Glutamatergic neuron (in vitro differentiated cells): ENCODE measurements around the gene MINDY4. TPM values are rescaled to one million over a fixed set of nuclear protein-coding genes. Genes with fewer than 3 reads are reported as not detected.

Source experiments
- DNase-seq: peaks from one replicate; pipeline ENCODE4 v3.0.0; 2022
- H3K27ac Mint-ChIP-seq: one replicate; pipeline ENCODE4 v1.8.0; 2020; ENCODE audit warnings: mild to moderate bottlenecking, mixed read lengths, inconsistent platforms; ENCODE audit not compliant: unreplicated experiment
- H3K27me3 Mint-ChIP-seq: one replicate; pipeline ENCODE4 v1.8.0; 2020; ENCODE audit warnings: mild to moderate bottlenecking, moderate library complexity, mixed read lengths, inconsistent platforms; ENCODE audit not compliant: unreplicated experiment
- H3K36me3 Mint-ChIP-seq: one replicate; pipeline ENCODE4 v1.8.0; 2020; ENCODE audit warnings: mild to moderate bottlenecking, mixed read lengths, inconsistent platforms; ENCODE audit not compliant: unreplicated experiment
- H3K4me1 Mint-ChIP-seq: one replicate; pipeline ENCODE4 v1.8.0; 2020; ENCODE audit warnings: mild to moderate bottlenecking, low read depth, mixed read lengths, inconsistent platforms; ENCODE audit not compliant: unreplicated experiment
- H3K4me3 Mint-ChIP-seq: one replicate; pipeline ENCODE4 v1.8.0; 2020; ENCODE audit warnings: mild to moderate bottlenecking, mixed read lengths, inconsistent platforms; ENCODE audit not compliant: unreplicated experiment
- H3K9me3 Mint-ChIP-seq: one replicate; pipeline ENCODE4 v1.8.0; 2020; ENCODE audit warnings: mild to moderate bottlenecking, moderate library complexity, mixed read lengths, inconsistent platforms; ENCODE audit not compliant: unreplicated experiment
- total RNA-seq: library from RNA; stranded (reverse); fragmentation: NEBNext Ultra II Directional; extraction: Animal tissue kit (Norgen Biotek cat#: 25700); gene quantifications from one replicate; pipeline ENCODE4 v1.2.1, GENCODE V29; 2021; ENCODE audit not compliant: unreplicated experiment
- TF ChIP-seq, protein P1 (sequence below): fragments of 200-600 bp; sonication (generic); IDR thresholded peaks from one replicate; pipeline ENCODE4 v1.5.0; 2021; ENCODE audit not compliant: partially characterized antibody, unreplicated experiment

Gene MINDY4
- total RNA-seq, 1 donor from 2014 or later = 2.3 TPM

DNA sequence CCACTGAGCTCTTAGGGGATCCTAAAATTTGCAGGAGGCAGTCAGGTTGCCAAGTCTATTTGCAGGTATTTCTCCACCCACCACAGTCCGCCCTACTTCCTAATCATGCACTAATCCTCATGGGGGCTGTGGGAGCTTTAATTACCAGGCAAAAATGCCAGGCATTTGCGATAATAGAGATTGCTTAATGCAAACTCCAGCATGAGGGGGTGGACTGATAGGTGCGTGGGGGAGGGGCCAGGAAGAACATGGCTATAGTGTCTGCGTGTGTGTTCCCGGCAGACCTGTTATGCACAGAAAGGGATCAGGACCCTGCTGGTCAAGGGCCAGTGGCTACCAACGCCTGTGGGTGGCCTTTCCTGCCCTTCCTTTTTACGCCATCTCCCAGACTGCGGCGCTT, 124.8 kb downstream of the MINDY4 start:
- Mint-ChIP-seq H3K4me3 (no peak overlapping the region), H3K27me3 (peaks cover 3% of the 10 kb centered on the region), H3K27ac (no peak overlapping the region), H3K36me3 (no peaks in the 10 kb centered on the region), H3K9me3 (no peaks in the 10 kb centered on the region), H3K4me1 (no peaks in the 10 kb centered on the region)
- TF ChIP-seq, protein P1, sequence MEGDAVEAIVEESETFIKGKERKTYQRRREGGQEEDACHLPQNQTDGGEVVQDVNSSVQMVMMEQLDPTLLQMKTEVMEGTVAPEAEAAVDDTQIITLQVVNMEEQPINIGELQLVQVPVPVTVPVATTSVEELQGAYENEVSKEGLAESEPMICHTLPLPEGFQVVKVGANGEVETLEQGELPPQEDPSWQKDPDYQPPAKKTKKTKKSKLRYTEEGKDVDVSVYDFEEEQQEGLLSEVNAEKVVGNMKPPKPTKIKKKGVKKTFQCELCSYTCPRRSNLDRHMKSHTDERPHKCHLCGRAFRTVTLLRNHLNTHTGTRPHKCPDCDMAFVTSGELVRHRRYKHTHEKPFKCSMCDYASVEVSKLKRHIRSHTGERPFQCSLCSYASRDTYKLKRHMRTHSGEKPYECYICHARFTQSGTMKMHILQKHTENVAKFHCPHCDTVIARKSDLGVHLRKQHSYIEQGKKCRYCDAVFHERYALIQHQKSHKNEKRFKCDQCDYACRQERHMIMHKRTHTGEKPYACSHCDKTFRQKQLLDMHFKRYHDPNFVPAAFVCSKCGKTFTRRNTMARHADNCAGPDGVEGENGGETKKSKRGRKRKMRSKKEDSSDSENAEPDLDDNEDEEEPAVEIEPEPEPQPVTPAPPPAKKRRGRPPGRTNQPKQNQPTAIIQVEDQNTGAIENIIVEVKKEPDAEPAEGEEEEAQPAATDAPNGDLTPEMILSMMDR = no peak
- DNase-seq = no peak

DNA sequence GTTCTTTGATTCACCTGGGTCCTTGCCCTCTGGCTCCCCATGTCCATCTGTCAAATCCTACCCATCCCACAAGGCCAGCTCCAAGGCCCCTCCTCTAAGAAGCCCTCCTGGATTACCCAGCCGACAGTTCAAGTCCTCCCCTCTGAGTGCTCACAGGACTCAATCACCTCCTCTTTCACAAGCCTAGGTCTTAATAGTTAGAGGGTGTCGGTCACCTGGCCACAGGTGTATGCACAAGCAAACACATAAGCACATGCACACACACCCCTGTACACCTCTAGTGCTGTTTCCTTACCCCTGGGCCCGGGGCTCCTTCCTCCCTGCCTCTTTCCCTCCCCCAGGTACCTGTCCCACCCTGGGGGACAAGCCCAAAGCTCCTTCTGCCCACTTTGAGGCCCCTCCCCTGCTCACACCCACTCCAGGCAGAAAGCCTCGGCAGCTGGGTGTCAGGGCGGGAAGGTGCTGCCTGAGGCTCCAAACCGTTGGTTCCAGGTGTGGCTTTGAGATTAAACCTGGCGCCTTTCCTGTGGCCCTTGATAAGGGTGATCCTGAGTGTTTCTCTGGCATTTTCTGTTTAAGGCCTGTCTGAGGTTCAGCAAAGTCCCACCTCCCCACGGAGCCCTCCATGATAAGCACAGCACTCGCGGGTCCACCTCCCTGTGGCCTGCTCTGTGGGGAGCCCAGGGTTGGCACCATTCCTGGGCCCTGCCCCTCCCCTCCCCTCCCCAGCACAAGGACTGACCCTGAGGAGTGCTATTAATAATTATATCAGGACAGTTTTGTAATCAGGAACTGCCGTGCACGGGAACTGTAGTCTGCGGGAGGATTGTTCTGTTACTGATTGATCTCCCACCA, 125.8 kb downstream of the MINDY4 start:
- Mint-ChIP-seq H3K27ac (no peak overlapping the region), H3K9me3 (no peaks in the 10 kb centered on the region), H3K27me3 (peaks cover 7% of the 10 kb centered on the region), H3K4me3 (no peak overlapping the region), H3K4me1 (no peaks in the 10 kb centered on the region), H3K36me3 (no peaks in the 10 kb centered on the region)
- TF ChIP-seq, protein P1 = no peak
- no peak for DNase-seq

DNA sequence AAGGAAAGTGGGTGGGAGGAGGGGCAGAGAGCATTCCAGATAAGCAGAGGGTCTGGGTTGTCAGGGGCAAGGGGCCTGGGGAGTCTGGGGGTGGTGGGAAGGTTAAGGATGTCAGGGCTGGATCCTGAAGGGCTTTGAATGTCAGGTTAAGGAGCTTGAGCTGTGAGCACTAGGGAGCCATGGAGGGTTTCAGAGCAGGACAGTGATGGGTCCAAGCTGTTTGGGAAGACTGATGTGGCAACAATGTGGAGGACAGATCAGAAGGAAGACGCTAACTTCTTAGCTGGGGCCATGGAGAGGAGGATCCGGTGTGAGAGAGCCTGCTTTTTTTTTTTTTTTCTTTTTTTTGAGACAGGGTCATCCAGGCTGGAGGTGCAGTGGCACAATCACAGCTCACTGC, 126.6 kb downstream of the MINDY4 start:
- H3K4me1 Mint-ChIP-seq = no peaks in the 10 kb centered on the region
- no peak overlapping the region for H3K27ac Mint-ChIP-seq
- TF ChIP-seq, protein P1 = no peak
- peaks cover 7% of the 10 kb centered on the region for H3K27me3 Mint-ChIP-seq
- H3K4me3 Mint-ChIP-seq = no peak overlapping the region
- no peaks in the 10 kb centered on the region for H3K36me3 Mint-ChIP-seq
- DNase-seq = no peak
- H3K9me3 Mint-ChIP-seq = no peaks in the 10 kb centered on the region

DNA sequence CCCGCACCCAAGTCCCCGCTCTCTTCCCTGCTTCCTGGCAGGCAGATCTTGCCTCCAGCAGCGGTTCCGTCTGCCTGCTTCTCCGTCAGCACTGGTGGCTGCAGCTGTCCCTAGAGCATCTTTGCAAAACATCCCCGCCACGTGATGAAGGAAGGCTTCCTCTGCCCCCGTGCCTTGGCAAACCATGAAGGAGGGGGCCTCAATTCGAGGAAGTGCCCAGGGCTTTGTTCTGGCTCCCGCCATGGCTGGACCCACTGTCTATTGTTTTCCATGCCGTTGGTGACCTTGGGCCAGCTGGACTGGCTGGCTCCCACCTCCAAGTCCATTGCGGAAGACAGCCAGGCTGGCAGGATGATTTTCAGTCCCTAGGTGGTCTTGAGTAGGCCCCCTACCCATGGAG, 127.2 kb downstream of the MINDY4 start:
- Mint-ChIP-seq H3K36me3 (no peaks in the 10 kb centered on the region), H3K4me1 (no peaks in the 10 kb centered on the region), H3K27me3 (peaks cover 7% of the 10 kb centered on the region), H3K4me3 (no peak overlapping the region), H3K27ac (no peak overlapping the region), H3K9me3 (no peaks in the 10 kb centered on the region)
- TF ChIP-seq, protein P1 = no peak
- no peak for DNase-seq

DNA sequence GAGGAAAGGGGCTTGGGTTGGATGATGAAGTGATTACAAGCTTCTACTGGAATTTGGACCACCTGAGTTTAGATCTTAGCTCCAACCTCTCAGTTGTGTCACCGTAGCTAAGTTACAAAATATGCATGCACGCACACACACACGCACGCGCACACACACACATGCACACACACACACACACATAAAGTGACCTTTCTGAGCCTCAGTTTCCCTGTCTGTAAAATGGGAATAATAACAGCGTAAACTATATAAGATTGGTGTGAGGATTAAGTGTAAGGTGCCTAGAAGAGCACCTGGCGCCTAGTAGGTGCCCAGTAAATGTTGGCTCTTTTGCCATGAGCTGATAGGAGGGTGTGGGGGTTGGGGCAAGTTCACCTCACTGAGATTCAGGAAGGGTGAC, 127.8 kb downstream of the MINDY4 start:
- Mint-ChIP-seq H3K36me3 (no peaks in the 10 kb centered on the region), H3K27me3 (peaks cover 10% of the 10 kb centered on the region), H3K9me3 (no peaks in the 10 kb centered on the region), H3K27ac (no peak overlapping the region), H3K4me1 (no peaks in the 10 kb centered on the region), H3K4me3 (no peak overlapping the region)
- DNase-seq = no peak
- TF ChIP-seq, protein P1 = no peak
